NCI-H2227 treated with DMSO at 0.1 percent for 48 hours (cell line): ENCODE data around the gene SCAMP5.
A peak's percentile ranks its signal among the peaks of the same experiment; 100 is the strongest.

ENCODE experiments used
- DNase-seq: peaks from one replicate; lab custom pipeline; 2025; lab: John Stamatoyannopoulos, UW

Gene SCAMP5

GRCh38 chr15:75023181-75023871, 28.0 kb downstream of the SCAMP5 start, which contains the start of gene PPCDC:
PPCDC (plus strand) TSS chr15:75023590; CDS start chr15:75028319, 4,729 bp downstream.
- DNase-seq: peak; percentile 90

- DNase-seq: no peak
These were observed 28.7 kb downstream of the SCAMP5 start for GRCh38 chr15:75023872-75024636.

- no peak for DNase-seq
These were observed 29.7 kb downstream of the SCAMP5 start for GRCh38 chr15:75025107-75025506.

- DNase-seq: no peak
These were observed 30.3 kb downstream of the SCAMP5 start for GRCh38 chr15:75025548-75026260.

GRCh38 chr15:75027551-75027950, 32.2 kb downstream of the SCAMP5 start:
- DNase-seq: no peak

GRCh38 chr15:75028991-75029377, 33.6 kb downstream of the SCAMP5 start:
- no peak for DNase-seq

- DNase-seq: peak; percentile 44
These were observed 34.1 kb downstream of the SCAMP5 start for GRCh38 chr15:75029378-75030022.

GRCh38 chr15:75030023-75030413, 34.7 kb downstream of the SCAMP5 start:
- DNase-seq: no peak

GRCh38 chr15:75030424-75030823, 35.1 kb downstream of the SCAMP5 start:
- no peak for DNase-seq

GRCh38 chr15:75031848-75032247, 36.5 kb downstream of the SCAMP5 start:
- DNase-seq: no peak

- DNase-seq: no peak
These were observed 37.0 kb downstream of the SCAMP5 start for GRCh38 chr15:75032395-75032794.

- DNase-seq: no peak
These were observed 38.4 kb downstream of the SCAMP5 start for GRCh38 chr15:75033809-75034208.

GRCh38 chr15:75034615-75035014, 39.3 kb downstream of the SCAMP5 start:
- DNase-seq: no peak

- DNase-seq: no peak
These were observed 40.9 kb downstream of the SCAMP5 start for GRCh38 chr15:75036212-75036616.

GRCh38 chr15:75037685-75038084, 42.3 kb downstream of the SCAMP5 start:
- no peak for DNase-seq

GRCh38 chr15:75038231-75038630, 42.9 kb downstream of the SCAMP5 start:
- no peak for DNase-seq

GRCh38 chr15:75042730-75043508, 47.6 kb downstream of the SCAMP5 start:
- DNase-seq: no peak

- no peak for DNase-seq
These were observed 48.3 kb downstream of the SCAMP5 start for GRCh38 chr15:75043509-75044257.

- DNase-seq: no peak
These were observed 49.0 kb downstream of the SCAMP5 start for GRCh38 chr15:75044258-75044878.

GRCh38 chr15:75045332-75046015, 50.1 kb downstream of the SCAMP5 start:
- DNase-seq: no peak
